Measurements from ENCODE around the gene IQCC. TPM values are rescaled to one million over a fixed set of nuclear protein-coding genes. Genes with fewer than 3 reads are reported as not detected.

IQCC gene
- total RNA-seq, 1 donor from 2014 or later = 3.1 TPM

- no peak overlapping the region for H3K4me3 Mint-ChIP-seq (ENCODE audit: unreplicated experiment)
- no peak for TF ChIP-seq CTCF (IDR thresholded peaks at IDR 0.05)
These were observed 9.9 kb upstream of the IQCC start for GRCh38 chr1:32195531-32195930.

GRCh38 chr1:32195972-32196823 is 9.3 kb upstream of the IQCC start:
- H3K4me3 Mint-ChIP-seq (ENCODE audit: unreplicated experiment) = no peak overlapping the region
- no peak for DNase-seq (ENCODE audit: extremely low spot score, unreplicated experiment)
- H3K4me1 Mint-ChIP-seq (ENCODE audit: unreplicated experiment) = peaks cover 23% of the 10 kb centered on the region
- H3K27ac Mint-ChIP-seq (ENCODE audit: unreplicated experiment) = peak overlapping the region; percentile 27
- no peak for TF ChIP-seq CTCF (IDR thresholded peaks at IDR 0.05)
- peaks cover 39% of the 10 kb centered on the region for H3K36me3 Mint-ChIP-seq (ENCODE audit: unreplicated experiment)
- no peaks in the 10 kb centered on the region for H3K9me3 Mint-ChIP-seq (ENCODE audit: unreplicated experiment)
- no peaks in the 10 kb centered on the region for H3K27me3 Mint-ChIP-seq (ENCODE audit: unreplicated experiment)

More at GRCh38 chr1:32195531-32195930, 9.9 kb upstream of the IQCC start:
- no peak for DNase-seq (ENCODE audit: extremely low spot score, unreplicated experiment)
- H3K27me3 Mint-ChIP-seq (ENCODE audit: unreplicated experiment) = no peaks in the 10 kb centered on the region
- H3K36me3 Mint-ChIP-seq (ENCODE audit: unreplicated experiment) = peaks cover 39% of the 10 kb centered on the region
- H3K27ac Mint-ChIP-seq (ENCODE audit: unreplicated experiment) = no peak overlapping the region
- H3K4me1 Mint-ChIP-seq (ENCODE audit: unreplicated experiment) = peaks cover 23% of the 10 kb centered on the region
- H3K9me3 Mint-ChIP-seq (ENCODE audit: unreplicated experiment) = no peaks in the 10 kb centered on the region

GRCh38 chr1:32197074-32197473 is 8.4 kb upstream of the IQCC start:
- Mint-ChIP-seq H3K9me3 (ENCODE audit: unreplicated experiment) (no peaks in the 10 kb centered on the region), H3K4me3 (ENCODE audit: unreplicated experiment) (no peak overlapping the region), H3K4me1 (ENCODE audit: unreplicated experiment) (peaks cover 32% of the 10 kb centered on the region), H3K36me3 (ENCODE audit: unreplicated experiment) (peaks cover 30% of the 10 kb centered on the region), H3K27me3 (ENCODE audit: unreplicated experiment) (no peaks in the 10 kb centered on the region), H3K27ac (ENCODE audit: unreplicated experiment) (peak overlapping the region; percentile 27)
- no peak for TF ChIP-seq CTCF (IDR thresholded peaks at IDR 0.05)
- no peak for DNase-seq (ENCODE audit: extremely low spot score, unreplicated experiment)

- no peak for TF ChIP-seq CTCF (IDR thresholded peaks at IDR 0.05)
- no peaks in the 10 kb centered on the region for H3K9me3 Mint-ChIP-seq (ENCODE audit: unreplicated experiment)
- DNase-seq (ENCODE audit: extremely low spot score, unreplicated experiment) = no peak
- H3K27ac Mint-ChIP-seq (ENCODE audit: unreplicated experiment) = peak overlapping the region; percentile 96
- H3K4me3 Mint-ChIP-seq (ENCODE audit: unreplicated experiment) = no peak overlapping the region
- H3K36me3 Mint-ChIP-seq (ENCODE audit: unreplicated experiment) = peaks cover 24% of the 10 kb centered on the region
- H3K27me3 Mint-ChIP-seq (ENCODE audit: unreplicated experiment) = no peaks in the 10 kb centered on the region
- peaks cover 33% of the 10 kb centered on the region for H3K4me1 Mint-ChIP-seq (ENCODE audit: unreplicated experiment)
These were observed 7.6 kb upstream of the IQCC start for GRCh38 chr1:32197837-32198236.

GRCh38 chr1:32198237-32199042 is 7.0 kb upstream of the IQCC start:
- no peak for DNase-seq (ENCODE audit: extremely low spot score, unreplicated experiment)
- Mint-ChIP-seq H3K4me1 (ENCODE audit: unreplicated experiment) (peaks cover 33% of the 10 kb centered on the region), H3K36me3 (ENCODE audit: unreplicated experiment) (peaks cover 18% of the 10 kb centered on the region), H3K4me3 (ENCODE audit: unreplicated experiment) (no peak overlapping the region), H3K9me3 (ENCODE audit: unreplicated experiment) (no peaks in the 10 kb centered on the region), H3K27me3 (ENCODE audit: unreplicated experiment) (no peaks in the 10 kb centered on the region), H3K27ac (ENCODE audit: unreplicated experiment) (peak overlapping the region; percentile 96)
- no peak for TF ChIP-seq CTCF (IDR thresholded peaks at IDR 0.05)
